Activated T-helper 1 cell treated with anti-CD3 and anti-CD28 coated beads, Interleukin-12 subunit alpha, Interleukin-12 subunit beta, Interleukin-2, Interleukin-4 antibody, amounts not matched to agents 30 ng/mL and 10 ng/mL and 1 ng/mL, durations not matched to agents 14 hours and 24 hours and 36 hours (primary cell): ENCODE results near the gene CMTM4. TPM values are rescaled to one million over a fixed set of nuclear protein-coding genes. Genes with fewer than 3 reads are reported as not detected.
"Not testable (repeated sequence)": the region's sequence is repeated elsewhere in the genome, so short reads cannot be mapped to it uniquely, and the experiment has no call there.

ENCODE experiments used
- DNase-seq: peaks from one replicate; pipeline ENCODE4 v3.0.0; 2021; ENCODE audit warnings: low spot score
- H3K27ac Mint-ChIP-seq: one replicate; pipeline ENCODE4 v1.8.0; 2021; ENCODE audit warnings: mild to moderate bottlenecking, mixed read lengths
- H3K27me3 Mint-ChIP-seq: one replicate; pipeline ENCODE4 v1.8.0; 2022; ENCODE audit warnings: mild to moderate bottlenecking, moderate library complexity, mixed read lengths; ENCODE audit not compliant: insufficient read depth
- H3K36me3 Mint-ChIP-seq: one replicate; pipeline ENCODE4 v1.8.0; 2021; ENCODE audit warnings: low read depth, mixed read lengths
- H3K4me1 Mint-ChIP-seq: one replicate; pipeline ENCODE4 v1.8.0; 2021; ENCODE audit warnings: low read depth, mixed read lengths
- H3K4me3 Mint-ChIP-seq: one replicate; pipeline ENCODE4 v1.8.0; 2021; ENCODE audit warnings: mild to moderate bottlenecking, moderate library complexity, mixed read lengths
- H3K9me3 Mint-ChIP-seq: one replicate; pipeline ENCODE4 v1.8.0; 2021; ENCODE audit warnings: mixed read lengths
- intact Hi-C: fragments of 100-400 bp; cut with micrococcal nuclease; formaldehyde crosslinking; loops from one replicate; pipeline ENCODE4 v1.15.1; 2024
- total RNA-seq: library from RNA; stranded (reverse); gene quantifications from 2 replicates; pipeline ENCODE4 v1.2.3, GENCODE V29; 2022

The CMTM4 gene
- total RNA-seq, 1 donor from 2014 or later, result 3.3 TPM

- no peak overlapping the region for H3K4me3 Mint-ChIP-seq
- DNase-seq, result no peak
- H3K36me3 Mint-ChIP-seq, result no peaks in the 10 kb centered on the region
- peaks cover 3% of the 10 kb centered on the region for H3K27me3 Mint-ChIP-seq
- H3K9me3 Mint-ChIP-seq, result no peaks in the 10 kb centered on the region
- H3K4me1 Mint-ChIP-seq, result no peaks in the 10 kb centered on the region
- no peak overlapping the region for H3K27ac Mint-ChIP-seq
- intact Hi-C loops, result no loop called here
These were observed 73.7 kb downstream of the CMTM4 start for GRCh38 chr16:66622863-66623262.

GRCh38 chr16:66621973-66622372 lies 74.6 kb downstream of the CMTM4 start:
- Mint-ChIP-seq H3K4me1 (no peaks in the 10 kb centered on the region), H3K9me3 (no peaks in the 10 kb centered on the region), H3K4me3 (no peak overlapping the region), H3K27me3 (peaks cover 3% of the 10 kb centered on the region), H3K36me3 (no peaks in the 10 kb centered on the region), H3K27ac (no peak overlapping the region)
- intact Hi-C loops, result no loop called here
- no peak for DNase-seq

- no peak for DNase-seq
- H3K36me3 Mint-ChIP-seq, result no peaks in the 10 kb centered on the region
- no peak overlapping the region for H3K27ac Mint-ChIP-seq
- H3K4me3 Mint-ChIP-seq, result no peak overlapping the region
- intact Hi-C loops, result no loop called here
- H3K27me3 Mint-ChIP-seq, result peaks cover 3% of the 10 kb centered on the region
- H3K9me3 Mint-ChIP-seq, result no peaks in the 10 kb centered on the region
- H3K4me1 Mint-ChIP-seq, result no peaks in the 10 kb centered on the region
These were observed 76.1 kb downstream of the CMTM4 start for GRCh38 chr16:66620429-66620795.

GRCh38 chr16:66619534-66620428 lies 76.8 kb downstream of the CMTM4 start:
- Mint-ChIP-seq H3K4me1 (no peaks in the 10 kb centered on the region), H3K27me3 (peaks cover 3% of the 10 kb centered on the region), H3K27ac (no peak overlapping the region), H3K4me3 (no peak overlapping the region), H3K36me3 (no peaks in the 10 kb centered on the region), H3K9me3 (no peaks in the 10 kb centered on the region)
- intact Hi-C loops, result no loop called here
- no peak for DNase-seq

- no peaks in the 10 kb centered on the region for H3K9me3 Mint-ChIP-seq
- no peaks in the 10 kb centered on the region for H3K36me3 Mint-ChIP-seq
- intact Hi-C loops, result no loop called here
- H3K4me1 Mint-ChIP-seq, result no peaks in the 10 kb centered on the region
- H3K4me3 Mint-ChIP-seq, result no peak overlapping the region
- no peak for DNase-seq
- no peaks in the 10 kb centered on the region for H3K27me3 Mint-ChIP-seq
- no peak overlapping the region for H3K27ac Mint-ChIP-seq
These were observed 77.8 kb downstream of the CMTM4 start for GRCh38 chr16:66618588-66619375.

- DNase-seq, result no peak
- Mint-ChIP-seq H3K27me3 (no peaks in the 10 kb centered on the region), H3K4me1 (no peaks in the 10 kb centered on the region), H3K27ac (no peak overlapping the region), H3K4me3 (no peak overlapping the region), H3K36me3 (no peaks in the 10 kb centered on the region), H3K9me3 (no peaks in the 10 kb centered on the region)
- intact Hi-C loops, result no loop called here
These were observed 78.8 kb downstream of the CMTM4 start for GRCh38 chr16:66617728-66618127.

GRCh38 chr16:66617010-66617434 lies 79.5 kb downstream of the CMTM4 start:
- H3K36me3 Mint-ChIP-seq, result no peaks in the 10 kb centered on the region
- H3K4me1 Mint-ChIP-seq, result no peaks in the 10 kb centered on the region
- intact Hi-C loops, result no loop called here

GRCh38 chr16:66616592-66616991 lies 80.0 kb downstream of the CMTM4 start:
- DNase-seq, result no peak
- intact Hi-C loops, result no loop called here
- Mint-ChIP-seq H3K36me3 (peaks cover 2% of the 10 kb centered on the region), H3K27ac (no peak overlapping the region), H3K4me1 (no peaks in the 10 kb centered on the region), H3K27me3 (no peaks in the 10 kb centered on the region), H3K4me3 (no peak overlapping the region), H3K9me3 (no peaks in the 10 kb centered on the region)

More at GRCh38 chr16:66617010-66617434, 79.5 kb downstream of the CMTM4 start:
- Mint-ChIP-seq H3K27me3 (no peaks in the 10 kb centered on the region), H3K9me3 (no peaks in the 10 kb centered on the region), H3K27ac (no peak overlapping the region), H3K4me3 (no peak overlapping the region)
- no peak for DNase-seq

GRCh38 chr16:66616169-66616568 lies 80.4 kb downstream of the CMTM4 start:
- intact Hi-C loops, result no loop called here
- DNase-seq, result no peak
- no peak overlapping the region for H3K27ac Mint-ChIP-seq
- H3K4me3 Mint-ChIP-seq, result no peak overlapping the region
- H3K36me3 Mint-ChIP-seq, result peaks cover 6% of the 10 kb centered on the region
- H3K27me3 Mint-ChIP-seq, result no peaks in the 10 kb centered on the region
- H3K9me3 Mint-ChIP-seq, result no peaks in the 10 kb centered on the region
- H3K4me1 Mint-ChIP-seq, result no peaks in the 10 kb centered on the region

GRCh38 chr16:66614161-66614802 lies 82.3 kb downstream of the CMTM4 start:
- Mint-ChIP-seq H3K36me3 (peaks cover 15% of the 10 kb centered on the region), H3K27ac (no peak overlapping the region), H3K4me3 (no peak overlapping the region), H3K9me3 (no peaks in the 10 kb centered on the region), H3K27me3 (no peaks in the 10 kb centered on the region), H3K4me1 (no peaks in the 10 kb centered on the region)
- no peak for DNase-seq
- intact Hi-C loops, result no loop called here

GRCh38 chr16:66612422-66612821 lies 84.1 kb downstream of the CMTM4 start:
- peaks cover 9% of the 10 kb centered on the region for H3K4me1 Mint-ChIP-seq
- H3K36me3 Mint-ChIP-seq, result peaks cover 20% of the 10 kb centered on the region
- H3K9me3 Mint-ChIP-seq, result no peaks in the 10 kb centered on the region
- no peak overlapping the region for H3K27ac Mint-ChIP-seq
- no peak for DNase-seq
- intact Hi-C loops, result no loop called here
- no peaks in the 10 kb centered on the region for H3K27me3 Mint-ChIP-seq
- no peak overlapping the region for H3K4me3 Mint-ChIP-seq

GRCh38 chr16:66611911-66612310 lies 84.6 kb downstream of the CMTM4 start:
- H3K4me1 Mint-ChIP-seq, H3K9me3 Mint-ChIP-seq, H3K27ac Mint-ChIP-seq, H3K27me3 Mint-ChIP-seq, DNase-seq, H3K4me3 Mint-ChIP-seq, intact Hi-C loops: not testable (repeated sequence)
- H3K36me3 Mint-ChIP-seq, result peaks cover 20% of the 10 kb centered on the region
